Fibroblast of peridontal ligament (primary cell): ENCODE data around the gene C1orf159.

Source experiments
- DNase-seq: peaks from one replicate; pipeline ENCODE4 v3.0.0-alpha.2; 2010; ENCODE audit errors: extremely low read depth

The C1orf159 gene

DNA sequence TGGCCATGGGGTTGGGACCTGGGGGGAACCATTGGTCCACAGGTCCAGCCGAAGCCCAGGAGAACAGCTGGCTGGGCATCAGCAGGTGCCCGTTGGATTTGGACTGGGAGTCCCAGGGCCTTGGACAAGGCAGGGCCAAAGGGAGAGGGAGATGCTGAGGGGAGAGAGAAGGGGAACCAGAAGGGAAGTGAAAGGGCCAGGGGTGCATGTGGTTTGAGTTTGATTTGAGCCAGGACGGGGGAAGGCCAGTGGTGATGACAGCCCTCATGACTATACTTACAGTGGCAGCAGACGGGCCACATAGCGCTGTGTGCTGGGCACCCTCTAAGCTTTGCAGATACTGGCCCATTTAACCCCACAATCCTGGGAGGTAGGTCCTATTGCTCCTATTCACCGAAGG is 77.2 kb downstream of the C1orf159 start:
- no peak for DNase-seq

- DNase-seq = no peak
Measured at GRCh38 chr1:1037366-1038327, 78.2 kb downstream of the C1orf159 start.

DNA sequence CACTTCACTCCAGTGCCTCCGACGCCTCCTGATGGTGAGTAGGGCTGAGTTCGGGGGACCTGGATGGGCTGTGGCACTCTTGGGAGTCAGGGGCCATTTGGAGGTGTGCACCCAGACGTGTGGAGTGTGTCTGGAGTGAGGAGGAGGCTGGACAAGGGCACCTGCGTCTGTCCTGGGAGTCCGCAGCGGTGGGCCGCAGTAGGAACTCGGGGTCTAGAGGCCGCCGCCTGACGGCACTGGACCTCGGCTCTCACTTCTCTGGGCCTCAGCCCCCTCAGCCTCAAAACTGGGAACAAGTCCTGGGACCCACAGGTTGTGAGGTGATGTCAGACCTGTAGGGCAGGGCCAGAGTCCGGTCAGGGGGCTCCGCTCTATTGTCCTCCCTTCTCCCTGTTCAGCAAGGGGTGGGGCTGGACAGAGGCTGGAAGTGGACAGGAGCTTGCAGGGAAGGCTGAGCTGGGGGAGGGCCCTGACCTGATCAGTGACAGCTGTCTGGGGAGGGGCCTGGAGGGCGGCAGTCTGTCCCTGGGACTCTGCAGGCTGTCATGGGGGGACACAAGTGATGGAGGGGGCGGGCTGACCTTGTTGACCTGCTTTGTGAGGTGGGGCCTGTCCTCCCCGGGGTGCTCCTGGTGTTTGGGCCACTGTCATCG is 80.5 kb downstream of the C1orf159 start:
- DNase-seq = no peak

DNA sequence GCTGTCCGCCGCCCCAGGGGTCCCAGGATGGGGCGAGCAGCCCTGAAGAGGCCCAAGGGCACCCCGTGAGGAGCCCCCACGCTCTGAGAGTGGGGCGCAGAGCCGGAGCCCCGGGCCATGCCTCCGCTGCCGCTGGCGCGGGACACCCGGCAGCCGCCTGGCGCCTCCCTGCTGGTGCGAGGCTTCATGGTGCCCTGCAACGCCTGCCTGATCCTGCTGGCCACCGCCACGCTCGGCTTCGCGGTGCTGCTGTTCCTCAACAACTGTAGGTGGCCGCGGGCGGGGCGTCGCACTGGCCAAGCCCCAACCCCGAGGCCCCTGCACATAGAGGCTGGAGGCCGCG is 81.5 kb downstream of the C1orf159 start:
- no peak for DNase-seq

DNA sequence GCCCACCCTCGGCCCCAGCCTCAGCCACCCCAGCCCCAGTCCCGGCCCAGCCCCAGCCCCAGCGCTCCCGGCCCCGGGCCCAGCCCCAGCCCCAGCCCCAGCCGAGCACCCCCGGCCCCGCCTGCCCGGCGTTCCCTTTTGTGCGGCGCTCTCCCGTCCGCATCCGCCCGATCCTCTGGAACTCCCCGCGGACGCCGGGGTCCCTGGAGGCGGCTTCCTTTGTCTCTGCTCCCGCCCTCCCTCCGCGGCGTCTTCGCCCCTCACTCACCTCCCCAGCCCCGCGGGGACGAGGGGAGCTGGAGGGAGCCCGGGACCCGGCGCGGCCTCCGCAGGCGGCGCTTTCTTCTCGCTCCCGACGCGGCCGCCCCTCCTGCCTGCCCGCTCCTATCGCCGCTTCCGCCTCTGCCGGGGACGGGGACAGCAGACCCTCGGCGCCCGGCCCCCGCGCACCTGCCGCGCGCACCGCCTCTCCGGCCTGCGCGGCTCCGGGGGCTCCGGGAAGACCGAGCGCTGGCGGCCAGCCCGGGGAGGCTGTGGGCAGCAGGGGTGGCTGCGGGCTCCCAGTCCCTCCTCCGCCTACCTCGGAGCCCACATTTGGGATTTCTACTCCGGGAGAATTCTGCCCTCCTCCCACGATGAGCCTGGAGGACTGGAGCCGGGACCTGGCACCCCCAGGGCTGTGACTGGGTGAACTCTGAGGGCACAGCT is 82.0 kb downstream of the C1orf159 start:
- DNase-seq = no peak

GRCh38 chr1:1033009-1033587 is 82.8 kb downstream of the C1orf159 start:
- peak; percentile 28 for DNase-seq

DNA sequence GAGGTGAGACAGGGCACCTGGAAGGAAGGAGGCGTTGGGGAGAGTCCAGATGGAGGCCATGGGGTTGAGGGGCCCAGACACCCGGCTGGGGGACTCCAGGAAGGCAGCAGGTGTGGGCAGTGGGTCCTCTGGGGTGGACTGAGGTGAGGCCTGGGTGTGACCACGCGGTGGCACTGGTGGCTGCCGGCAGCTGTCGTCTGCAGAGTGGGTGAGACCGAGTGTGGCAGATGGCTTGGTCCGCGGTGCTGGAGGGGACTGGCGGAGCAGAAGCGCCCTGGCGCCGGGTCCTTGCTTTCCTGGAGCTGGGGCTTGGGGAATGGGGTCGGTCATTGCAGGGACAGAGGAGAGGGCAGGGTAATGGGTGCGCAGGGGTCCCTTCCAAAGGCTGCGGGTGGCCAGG is 83.5 kb downstream of the C1orf159 start:
- no peak for DNase-seq
